AG09319 (cell line): ENCODE results near the gene PLCL2.

ENCODE experiments used
- DNase-seq: peaks from one replicate; pipeline ENCODE4 v3.0.0-alpha.2; 2010; ENCODE audit warnings: low read depth; ENCODE audit errors: extremely low read depth
- CTCF ChIP-seq: IDR thresholded peaks from 2 replicates; pipeline ENCODE4 v1.5.1; 2011; ENCODE audit warnings: low read depth, mild to moderate bottlenecking, inconsistent platforms, low read length, moderate library complexity

PLCL2 gene

GRCh38 chr3:17111586-17111985 is 226.8 kb downstream of the PLCL2 start:
- DNase-seq, result no peak
- TF ChIP-seq CTCF, result no peak

- DNase-seq, result no peak
- no peak for TF ChIP-seq CTCF
These were observed 230.4 kb downstream of the PLCL2 start for GRCh38 chr3:17115186-17115585.

- DNase-seq, result no peak
- no peak for TF ChIP-seq CTCF
These were observed 231.3 kb downstream of the PLCL2 start for GRCh38 chr3:17116007-17116600.

GRCh38 chr3:17118771-17119170 is 234.0 kb downstream of the PLCL2 start:
- TF ChIP-seq CTCF, result no peak
- no peak for DNase-seq

GRCh38 chr3:17119201-17120072 is 234.7 kb downstream of the PLCL2 start:
- TF ChIP-seq CTCF, result no peak

GRCh38 chr3:17120115-17120514 is 235.4 kb downstream of the PLCL2 start:
- TF ChIP-seq CTCF, result no peak
- no peak for DNase-seq

More at GRCh38 chr3:17119201-17120072, 234.7 kb downstream of the PLCL2 start:
- no peak for DNase-seq

GRCh38 chr3:17121336-17121735 is 236.6 kb downstream of the PLCL2 start:
- TF ChIP-seq CTCF, result no peak
- DNase-seq, result no peak
